SK-MEL-5 (cell line): ENCODE measurements around the gene KRT85. TPM values are rescaled to one million over a fixed set of nuclear protein-coding genes. Genes with fewer than 3 reads are reported as not detected.

ENCODE experiments used
- total RNA-seq: library from RNA; depleted of rRNA; stranded (reverse); fragments of >200 nt; shearing (Covaris generic); gene quantifications from 2 replicates; pipeline ENCODE4 v1.2.3, GENCODE V29; 2014; rRNA removed

The KRT85 gene
- total RNA-seq, 1 experiment from 2014 or later = not detected

Other genes with a start within 250 kb of the KRT85 start
- 0.11 TPM in 2 replicates for gene KRT80, start 175.5 kb downstream of the KRT85 start, total RNA-seq
- not detected in 2 replicates for gene KRT7, start 134.2 kb downstream of the KRT85 start, total RNA-seq
- not detected in 2 replicates for gene KRT86, start 92.8 kb downstream of the KRT85 start, total RNA-seq
- 0.16 TPM in 1 of 2 replicates, not detected in the other for gene KRT81, start 75.9 kb downstream of the KRT85 start, total RNA-seq
- not detected in 2 replicates for gene KRT83, start 46.1 kb downstream of the KRT85 start, total RNA-seq
- gene KRT84, start 18.2 kb upstream of the KRT85 start, total RNA-seq = not detected in 2 replicates
- gene KRT82, start 38.9 kb upstream of the KRT85 start, total RNA-seq = not detected in 2 replicates
- gene KRT75, start 66.9 kb upstream of the KRT85 start, total RNA-seq = not detected in 2 replicates
- not detected in 2 replicates for gene KRT6B, start 84.7 kb upstream of the KRT85 start, total RNA-seq
- not detected in 2 replicates for gene KRT6C, start 106.3 kb upstream of the KRT85 start, total RNA-seq
- gene KRT6A, start 125.8 kb upstream of the KRT85 start, total RNA-seq = not detected in 2 replicates
- not detected in 2 replicates for gene KRT5, start 152.9 kb upstream of the KRT85 start, total RNA-seq
- not detected in 2 replicates for gene KRT71, start 185.7 kb upstream of the KRT85 start, total RNA-seq
- not detected in 2 replicates for gene KRT74, start 206.4 kb upstream of the KRT85 start, total RNA-seq
- gene KRT72, start 234.0 kb upstream of the KRT85 start, total RNA-seq = not detected in 2 replicates